ENCODE measurements around the gene C4B. TPM values are rescaled to one million over a fixed set of nuclear protein-coding genes. Genes with fewer than 3 reads are reported as not detected.
A peak's percentile ranks its signal among the peaks of the same experiment; 100 is the strongest.

Gene C4B
- polyA plus RNA-seq, 2 of the 4 experiments (the other 2 are of a cell fraction) = 1.3 TPM

- FAIRE-seq = no peak
- H3K4me2 ChIP-seq = no peak overlapping the region
- ChIA-PET POLR2A (no interaction called here), CTCF (interaction anchor here (2.3 kb wide), 1 partner anchor 36 kb away, joined by 11 read pairs; no protein-coding TSS in a partner anchor)
- DNase-seq (ENCODE audit: low read depth in 1 of 2, low spot score in 1 of 2) = no peak
- 69% methylated on average over 6 of the region's 6 CpGs for WGBS (ENCODE audit: missing lambda C conversion rate)
- H3K27ac ChIP-seq = no peak overlapping the region
- H3K9me3 ChIP-seq = no peaks in the 10 kb centered on the region
- ATAC-seq = no peak
- no peak overlapping the region for H3K4me3 ChIP-seq
- TF ChIP-seq JUNB (IDR thresholded peaks at IDR 0.05) (no peak), ZFP36 (IDR thresholded peaks at IDR 0.05; ENCODE audit: borderline replicate concordance, partially characterized antibody) (no peak), HOXA7 (CRISPR knock-in tag; IDR thresholded peaks at IDR 0.05) (no peak), CBX8 (IDR thresholded peaks at IDR 0.05) (no peak), SREBF2 (IDR thresholded peaks at IDR 0.05) (no peak), PHF8 (IDR thresholded peaks at IDR 0.05; ENCODE audit: borderline replicate concordance, low read depth) (no peak), ZC3H11A (IDR thresholded peaks at IDR 0.05) (no peak), REST (IDR thresholded peaks at IDR 0.05) (no peak), NFE2L2 (conservative IDR thresholded peaks at IDR 0.05; ENCODE audit: low read length) (no peak), ZSCAN20 (CRISPR knock-in tag; IDR thresholded peaks at IDR 0.05) (no peak), RFX5 (IDR thresholded peaks at IDR 0.05) (no peak), HOXB13 (CRISPR knock-in tag; IDR thresholded peaks at IDR 0.05; ENCODE audit: low read depth) (no peak), RNF2 (IDR thresholded peaks at IDR 0.05; ENCODE audit: borderline replicate concordance, low read depth) (no peak), CHD2 (IDR thresholded peaks at IDR 0.05; ENCODE audit: low read length, partially characterized antibody) (no peak), CBX2 (IDR thresholded peaks at IDR 0.05; ENCODE audit: borderline replicate concordance, low read depth) (no peak)
- TF ChIP-seq, protein P1, sequence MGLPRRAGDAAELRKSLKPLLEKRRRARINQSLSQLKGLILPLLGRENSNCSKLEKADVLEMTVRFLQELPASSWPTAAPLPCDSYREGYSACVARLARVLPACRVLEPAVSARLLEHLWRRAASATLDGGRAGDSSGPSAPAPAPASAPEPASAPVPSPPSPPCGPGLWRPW (IDR thresholded peaks at IDR 0.05) = no peak
- TF ChIP-seq, protein P2, sequence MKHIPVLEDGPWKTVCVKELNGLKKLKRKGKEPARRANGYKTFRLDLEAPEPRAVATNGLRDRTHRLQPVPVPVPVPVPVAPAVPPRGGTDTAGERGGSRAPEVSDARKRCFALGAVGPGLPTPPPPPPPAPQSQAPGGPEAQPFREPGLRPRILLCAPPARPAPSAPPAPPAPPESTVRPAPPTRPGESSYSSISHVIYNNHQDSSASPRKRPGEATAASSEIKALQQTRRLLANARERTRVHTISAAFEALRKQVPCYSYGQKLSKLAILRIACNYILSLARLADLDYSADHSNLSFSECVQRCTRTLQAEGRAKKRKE (CRISPR knock-in tag; IDR thresholded peaks at IDR 0.05; ENCODE audit: low read depth) = no peak
- peaks cover 7% of the 10 kb centered on the region; the same call in 1 of the 3 replicates for H3K4me1 ChIP-seq
These were observed 67.9 kb downstream of the C4B start for GRCh38 chr6:32082478-32082877.

GRCh38 chr6:32082935-32083334, 68.3 kb downstream of the C4B start:
- POLR2A ChIA-PET = no interaction called here
- CTCF ChIA-PET = interaction anchor here (2.3 kb wide), 1 partner anchor 35 kb away, joined by 11 read pairs; no protein-coding TSS in a partner anchor
- FAIRE-seq (no peak), ATAC-seq (no peak), DNase-seq (ENCODE audit: low read depth in 1 of 2, low spot score in 1 of 2) (peak in 1 of 2 experiments; percentile 32)
- peaks cover 7% of the 10 kb centered on the region; the same call in 1 of the 3 replicates for H3K4me1 ChIP-seq
- WGBS (ENCODE audit: missing lambda C conversion rate) = 69% methylated on average over 8 of the region's 9 CpGs
- TF ChIP-seq ZC3H11A (IDR thresholded peaks at IDR 0.05) (no peak), HOXB5 (CRISPR knock-in tag; IDR thresholded peaks at IDR 0.05) (no peak), HOXA7 (CRISPR knock-in tag; IDR thresholded peaks at IDR 0.05) (no peak), ZNF302 (CRISPR knock-in tag; IDR thresholded peaks at IDR 0.05) (no peak), JUN (IDR thresholded peaks at IDR 0.05) (no peak), CHD4 (IDR thresholded peaks at IDR 0.05; ENCODE audit: borderline replicate concordance) (no peak), FOSB (CRISPR knock-in tag; IDR thresholded peaks at IDR 0.05) (no peak), RAD21 (conservative IDR thresholded peaks at IDR 0.05 in 1 of 2, IDR thresholded peaks at IDR 0.05 in 1 of 2) (no peak), ESRRA (IDR thresholded peaks at IDR 0.05; ENCODE audit: borderline replicate concordance, low read length) (no peak), HOXB13 (CRISPR knock-in tag; IDR thresholded peaks at IDR 0.05; ENCODE audit: low read depth) (no peak), CBX8 (IDR thresholded peaks at IDR 0.05) (no peak), RARB (CRISPR knock-in tag; IDR thresholded peaks at IDR 0.05) (no peak), RNF2 (IDR thresholded peaks at IDR 0.05; ENCODE audit: borderline replicate concordance, low read depth) (no peak), MYC (IDR thresholded peaks at IDR 0.05; ENCODE audit: borderline replicate concordance, low read length) (no peak), HEYL (CRISPR knock-in tag; IDR thresholded peaks at IDR 0.05) (no peak)
- no peak overlapping the region for H3K27ac ChIP-seq
- H3K9me3 ChIP-seq = no peaks in the 10 kb centered on the region
- no peak overlapping the region for H3K4me2 ChIP-seq
- no peak overlapping the region for H3K4me3 ChIP-seq
